A673 (cell line): ENCODE results near the gene ZDHHC17.

Experiments used
- EZH2 ChIP-seq: fragments of 200-600 bp; sonication (generic); IDR thresholded peaks from 2 replicates; pipeline ENCODE4 v1.6.1; 2017; ENCODE audit warnings: borderline replicate concordance, low read depth, mild to moderate bottlenecking, mixed read lengths, antibody characterized with exemption, low read length; ENCODE audit not compliant: poor library complexity, severe bottlenecking
- TF ChIP-seq, protein P1 (sequence below): fragments of 300-800, 200-600 bp; sonication (generic); conservative IDR thresholded peaks from 2 replicates; pipeline ENCODE4 v1.5.1; 2017; ENCODE audit warnings: low read depth, mild to moderate bottlenecking, antibody characterized with exemption, low read length, moderate library complexity, mixed read lengths

DNA sequence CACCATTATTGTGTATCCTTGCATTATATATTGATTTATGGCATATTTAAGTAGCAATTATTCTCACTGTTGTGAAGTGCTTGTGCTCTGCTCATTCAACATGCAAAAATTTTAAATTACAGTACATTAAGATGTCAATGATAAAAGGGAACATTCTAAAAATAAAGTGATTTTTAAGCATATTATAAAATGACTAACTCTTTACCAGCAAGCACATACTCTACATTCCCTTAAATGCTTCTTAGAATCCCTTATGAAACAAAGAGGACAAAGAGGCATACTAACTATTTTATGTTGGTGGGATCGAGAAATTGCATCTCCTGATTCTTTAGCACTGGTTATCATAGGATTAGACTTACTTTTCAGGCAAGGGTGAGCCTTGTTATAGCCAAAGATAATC is 46.6 kb upstream of the ZDHHC17 start:
- TF ChIP-seq, protein P1, sequence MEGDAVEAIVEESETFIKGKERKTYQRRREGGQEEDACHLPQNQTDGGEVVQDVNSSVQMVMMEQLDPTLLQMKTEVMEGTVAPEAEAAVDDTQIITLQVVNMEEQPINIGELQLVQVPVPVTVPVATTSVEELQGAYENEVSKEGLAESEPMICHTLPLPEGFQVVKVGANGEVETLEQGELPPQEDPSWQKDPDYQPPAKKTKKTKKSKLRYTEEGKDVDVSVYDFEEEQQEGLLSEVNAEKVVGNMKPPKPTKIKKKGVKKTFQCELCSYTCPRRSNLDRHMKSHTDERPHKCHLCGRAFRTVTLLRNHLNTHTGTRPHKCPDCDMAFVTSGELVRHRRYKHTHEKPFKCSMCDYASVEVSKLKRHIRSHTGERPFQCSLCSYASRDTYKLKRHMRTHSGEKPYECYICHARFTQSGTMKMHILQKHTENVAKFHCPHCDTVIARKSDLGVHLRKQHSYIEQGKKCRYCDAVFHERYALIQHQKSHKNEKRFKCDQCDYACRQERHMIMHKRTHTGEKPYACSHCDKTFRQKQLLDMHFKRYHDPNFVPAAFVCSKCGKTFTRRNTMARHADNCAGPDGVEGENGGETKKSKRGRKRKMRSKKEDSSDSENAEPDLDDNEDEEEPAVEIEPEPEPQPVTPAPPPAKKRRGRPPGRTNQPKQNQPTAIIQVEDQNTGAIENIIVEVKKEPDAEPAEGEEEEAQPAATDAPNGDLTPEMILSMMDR = no peak
- no peak for TF ChIP-seq EZH2
